GM12865 (cell line): ENCODE measurements around the gene POMT2.

ENCODE experiments used
- DNase-seq: peaks from one replicate; pipeline ENCODE4 v3.0.0; 2010; ENCODE audit warnings: low read depth
- H3K4me3 ChIP-seq: 2 replicates; pipeline ENCODE4 v1.5.1; 2011; ENCODE audit warnings: mild to moderate bottlenecking, low read depth, low read length, control low read depth
- TF ChIP-seq, protein P1 (sequence below): IDR thresholded peaks from 2 replicates; pipeline ENCODE4 v1.5.1; 2011; ENCODE audit warnings: low read length, control low read depth, low read depth, inconsistent platforms; ENCODE audit not compliant: insufficient read depth; ENCODE audit errors: missing control alignments

Gene POMT2, protein sequence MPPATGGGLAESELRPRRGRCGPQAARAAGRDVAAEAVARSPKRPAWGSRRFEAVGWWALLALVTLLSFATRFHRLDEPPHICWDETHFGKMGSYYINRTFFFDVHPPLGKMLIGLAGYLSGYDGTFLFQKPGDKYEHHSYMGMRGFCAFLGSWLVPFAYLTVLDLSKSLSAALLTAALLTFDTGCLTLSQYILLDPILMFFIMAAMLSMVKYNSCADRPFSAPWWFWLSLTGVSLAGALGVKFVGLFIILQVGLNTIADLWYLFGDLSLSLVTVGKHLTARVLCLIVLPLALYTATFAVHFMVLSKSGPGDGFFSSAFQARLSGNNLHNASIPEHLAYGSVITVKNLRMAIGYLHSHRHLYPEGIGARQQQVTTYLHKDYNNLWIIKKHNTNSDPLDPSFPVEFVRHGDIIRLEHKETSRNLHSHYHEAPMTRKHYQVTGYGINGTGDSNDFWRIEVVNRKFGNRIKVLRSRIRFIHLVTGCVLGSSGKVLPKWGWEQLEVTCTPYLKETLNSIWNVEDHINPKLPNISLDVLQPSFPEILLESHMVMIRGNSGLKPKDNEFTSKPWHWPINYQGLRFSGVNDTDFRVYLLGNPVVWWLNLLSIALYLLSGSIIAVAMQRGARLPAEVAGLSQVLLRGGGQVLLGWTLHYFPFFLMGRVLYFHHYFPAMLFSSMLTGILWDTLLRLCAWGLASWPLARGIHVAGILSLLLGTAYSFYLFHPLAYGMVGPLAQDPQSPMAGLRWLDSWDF

DNA sequence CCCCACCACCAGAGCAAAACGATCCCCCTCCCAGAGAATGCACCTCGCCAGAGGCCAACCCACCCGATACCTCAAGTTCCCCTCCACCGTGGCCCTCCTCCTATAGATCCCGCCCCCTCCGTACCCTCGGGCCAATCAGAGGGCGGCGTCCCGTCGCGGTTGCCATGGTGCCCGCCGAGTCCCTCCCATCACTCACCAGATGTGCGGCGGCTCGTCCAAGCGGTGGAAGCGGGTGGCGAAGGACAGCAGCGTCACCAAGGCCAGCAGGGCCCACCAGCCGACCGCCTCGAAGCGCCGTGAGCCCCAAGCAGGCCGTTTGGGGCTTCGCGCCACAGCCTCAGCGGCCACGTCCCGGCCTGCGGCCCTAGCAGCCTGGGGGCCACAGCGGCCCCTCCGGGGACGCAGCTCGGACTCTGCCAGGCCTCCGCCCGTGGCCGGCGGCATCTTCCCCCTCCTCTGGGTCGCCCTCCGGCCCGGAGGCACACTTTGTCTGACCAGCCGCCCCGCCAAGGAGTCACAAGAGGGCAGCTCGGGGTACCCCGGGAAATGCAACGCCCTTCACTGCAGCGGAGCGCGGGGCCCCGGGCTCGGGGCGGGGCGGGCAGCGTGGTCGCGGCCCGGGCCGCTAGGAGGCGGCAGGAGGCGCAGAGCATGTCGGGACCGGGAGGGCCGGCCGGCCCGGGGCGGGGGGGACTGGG is at the start of gene POMT2:
POMT2 (minus strand) TSS at position 646 of the 698 bp plus-strand sequence; CDS start at position 444, 202 bp downstream.
- DNase-seq: peak; percentile 94
- TF ChIP-seq, protein P1, sequence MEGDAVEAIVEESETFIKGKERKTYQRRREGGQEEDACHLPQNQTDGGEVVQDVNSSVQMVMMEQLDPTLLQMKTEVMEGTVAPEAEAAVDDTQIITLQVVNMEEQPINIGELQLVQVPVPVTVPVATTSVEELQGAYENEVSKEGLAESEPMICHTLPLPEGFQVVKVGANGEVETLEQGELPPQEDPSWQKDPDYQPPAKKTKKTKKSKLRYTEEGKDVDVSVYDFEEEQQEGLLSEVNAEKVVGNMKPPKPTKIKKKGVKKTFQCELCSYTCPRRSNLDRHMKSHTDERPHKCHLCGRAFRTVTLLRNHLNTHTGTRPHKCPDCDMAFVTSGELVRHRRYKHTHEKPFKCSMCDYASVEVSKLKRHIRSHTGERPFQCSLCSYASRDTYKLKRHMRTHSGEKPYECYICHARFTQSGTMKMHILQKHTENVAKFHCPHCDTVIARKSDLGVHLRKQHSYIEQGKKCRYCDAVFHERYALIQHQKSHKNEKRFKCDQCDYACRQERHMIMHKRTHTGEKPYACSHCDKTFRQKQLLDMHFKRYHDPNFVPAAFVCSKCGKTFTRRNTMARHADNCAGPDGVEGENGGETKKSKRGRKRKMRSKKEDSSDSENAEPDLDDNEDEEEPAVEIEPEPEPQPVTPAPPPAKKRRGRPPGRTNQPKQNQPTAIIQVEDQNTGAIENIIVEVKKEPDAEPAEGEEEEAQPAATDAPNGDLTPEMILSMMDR: peak; percentile 35
- H3K4me3 ChIP-seq: peak within 1 kb of the TSS; percentile 89

DNA sequence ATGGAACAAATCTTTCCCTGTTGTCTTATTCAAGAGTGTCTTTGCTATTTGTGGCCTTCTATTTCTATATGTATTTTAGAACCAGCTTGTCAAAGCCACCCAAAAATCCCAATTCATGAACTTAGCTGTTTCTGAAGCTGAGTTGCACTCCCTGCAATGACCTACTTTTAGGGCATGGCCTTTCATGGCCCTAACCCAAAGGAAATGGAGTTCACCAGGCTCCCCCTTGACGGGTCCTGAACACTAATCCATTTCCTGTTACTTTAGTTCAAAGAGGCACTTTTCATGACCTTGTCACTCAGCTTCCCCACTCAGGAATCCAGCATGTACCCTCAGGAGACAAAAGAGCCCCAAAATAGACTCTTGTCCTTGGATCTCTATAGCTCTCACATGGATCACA is 48.6 kb upstream of the POMT2 start:
- peak; percentile 58 for DNase-seq
- H3K4me3 ChIP-seq: no peak overlapping the region
- TF ChIP-seq, protein P1: no peak

DNA sequence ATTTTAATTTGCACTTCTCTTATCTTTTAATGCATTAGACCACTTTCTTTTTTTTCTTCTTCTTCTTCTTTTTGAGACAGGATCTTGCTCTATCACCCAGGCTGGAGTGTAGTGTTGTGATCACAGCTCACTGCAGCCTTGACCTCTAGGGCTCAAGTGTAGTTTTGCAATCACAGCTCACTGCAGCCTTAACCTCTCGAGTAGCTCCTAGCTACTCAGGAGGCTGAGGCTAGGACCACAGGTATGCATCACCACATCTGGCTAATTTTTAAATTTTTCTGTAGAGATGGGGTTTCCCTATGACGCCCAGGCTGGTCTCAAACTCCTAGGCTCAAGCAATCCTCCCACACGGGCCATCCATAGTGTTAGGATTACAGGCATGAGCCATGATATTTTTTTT is 43.5 kb upstream of the POMT2 start:
- H3K4me3 ChIP-seq: no peak overlapping the region
- TF ChIP-seq, protein P1: no peak
- DNase-seq: no peak

DNA sequence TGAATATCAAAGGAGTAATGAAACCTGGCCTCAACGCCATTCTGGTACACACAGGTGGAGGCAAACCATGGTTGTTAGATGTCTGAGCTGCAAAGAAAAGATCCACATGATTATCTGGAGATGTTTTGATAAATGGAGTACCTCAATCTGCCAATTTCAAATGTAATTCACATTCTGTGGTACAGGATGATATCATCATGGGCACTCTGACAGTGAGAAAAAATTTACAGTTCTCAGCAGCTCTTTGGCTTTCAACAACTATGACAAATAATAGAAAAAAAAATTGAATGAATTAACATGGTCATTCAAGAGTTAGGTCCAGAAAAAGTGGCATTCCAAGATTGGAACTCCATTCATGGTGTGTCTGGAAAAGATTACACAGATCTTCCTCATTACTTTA is 38.9 kb upstream of the POMT2 start:
- DNase-seq: no peak
- H3K4me3 ChIP-seq: no peak overlapping the region
- TF ChIP-seq, protein P1: no peak

DNA sequence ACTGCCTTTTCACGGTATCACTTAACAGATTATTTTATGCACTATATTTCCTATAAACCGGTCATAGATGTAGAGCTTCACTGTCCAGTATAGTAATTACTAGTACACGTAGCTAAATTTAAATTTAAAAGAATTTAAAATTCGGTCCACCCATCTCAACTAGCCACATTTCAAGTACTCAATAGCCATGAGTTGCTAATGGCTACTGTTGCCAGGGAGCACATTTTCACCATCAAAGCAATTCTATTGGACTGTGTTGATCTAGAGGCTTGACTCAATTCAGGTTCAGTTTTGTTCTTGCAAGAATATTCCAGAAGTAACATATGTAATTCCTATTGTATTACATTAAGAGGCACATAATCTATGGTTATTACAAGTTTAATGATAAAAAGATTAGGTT is 36.2 kb upstream of the POMT2 start:
- no peak overlapping the region for H3K4me3 ChIP-seq
- TF ChIP-seq, protein P1: no peak

DNA sequence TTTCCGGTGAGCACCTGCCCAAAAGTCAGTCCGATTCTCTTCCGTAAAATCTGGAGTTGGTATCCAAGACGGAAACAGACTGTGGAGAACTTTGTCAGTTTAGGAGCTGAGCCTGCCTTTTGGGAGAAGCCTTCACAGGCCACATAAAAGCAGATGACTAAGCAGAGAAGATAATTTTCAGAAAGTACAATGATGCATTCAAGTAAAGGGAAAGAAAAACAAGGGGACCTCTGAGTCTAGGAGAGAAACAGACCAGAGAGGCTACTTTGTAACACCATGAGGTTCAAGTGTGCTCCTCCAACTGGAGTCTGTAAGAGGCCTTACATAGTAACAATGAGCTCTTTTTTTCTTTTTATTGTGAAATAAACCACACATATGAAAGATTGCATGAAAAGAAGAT is 35.1 kb upstream of the POMT2 start:
- no peak overlapping the region for H3K4me3 ChIP-seq
- TF ChIP-seq, protein P1: no peak
- DNase-seq: no peak

More for the DNA sequence above, 36.2 kb upstream of the POMT2 start:
- DNase-seq: no peak
